Chondrocyte (in vitro differentiated cells): Measurements from ENCODE around the gene STPG4. TPM values are rescaled to one million over a fixed set of nuclear protein-coding genes. Genes with fewer than 3 reads are reported as not detected.

Experiments
- DNase-seq: peaks from one replicate; pipeline ENCODE4 v3.0.0; 2021; ENCODE audit warnings: mixed read lengths, low spot score
- H3K27ac Mint-ChIP-seq: one replicate; pipeline ENCODE4 v1.8.0; 2021; ENCODE audit warnings: mild to moderate bottlenecking, moderate library complexity, mixed read lengths; ENCODE audit not compliant: unreplicated experiment
- H3K27me3 Mint-ChIP-seq: 2 replicates; pipeline ENCODE4 v1.8.0; 2021; ENCODE audit warnings: low read depth, mixed read lengths
- H3K36me3 Mint-ChIP-seq: 2 replicates; pipeline ENCODE4 v1.8.0; 2021; ENCODE audit warnings: low read depth, mixed read lengths
- H3K4me1 Mint-ChIP-seq: 2 replicates; pipeline ENCODE4 v1.8.0; 2021; ENCODE audit warnings: low read depth, mild to moderate bottlenecking, mixed read lengths
- H3K4me3 Mint-ChIP-seq: one replicate; pipeline ENCODE4 v1.8.0; 2021; ENCODE audit warnings: mild to moderate bottlenecking, moderate library complexity, mixed read lengths; ENCODE audit not compliant: unreplicated experiment
- H3K9me3 Mint-ChIP-seq: 2 replicates; pipeline ENCODE4 v1.8.0; 2021; ENCODE audit warnings: low read depth, mixed read lengths
- CTCF ChIP-seq: fragments of 200-600 bp; sonication (generic); IDR thresholded peaks from 2 replicates; pipeline ENCODE4 v1.5.0; 2021; ENCODE audit warnings: antibody characterized with exemption, mild to moderate bottlenecking, moderate library complexity
- total RNA-seq: library from RNA; stranded (reverse); gene quantifications from 3 replicates; pipeline ENCODE4 v1.2.1, GENCODE V29; 2021

The STPG4 gene
- total RNA-seq, 1 donor from 2014 or later, result 0.25 TPM

- H3K4me3 Mint-ChIP-seq, result peak overlapping the region; percentile 37
- no peak for DNase-seq
- peaks cover 19% of the 10 kb centered on the region for H3K36me3 Mint-ChIP-seq
- no peaks in the 10 kb centered on the region for H3K27me3 Mint-ChIP-seq
- peak overlapping the region; percentile 98 for H3K27ac Mint-ChIP-seq
- H3K4me1 Mint-ChIP-seq, result peaks cover 48% of the 10 kb centered on the region
- H3K9me3 Mint-ChIP-seq, result no peaks in the 10 kb centered on the region
- no peak for TF ChIP-seq CTCF
Observed at GRCh38 chr2:47043142-47043890, 111.8 kb downstream of the STPG4 start.

- DNase-seq, result no peak
- Mint-ChIP-seq H3K4me1 (peaks cover 50% of the 10 kb centered on the region), H3K4me3 (no peak overlapping the region), H3K9me3 (no peaks in the 10 kb centered on the region), H3K36me3 (peaks cover 18% of the 10 kb centered on the region), H3K27me3 (no peaks in the 10 kb centered on the region), H3K27ac (peak overlapping the region; percentile 98)
- TF ChIP-seq CTCF, result no peak
Observed at GRCh38 chr2:47041891-47042684, 113.0 kb downstream of the STPG4 start.

- Mint-ChIP-seq H3K27ac (no peak overlapping the region), H3K4me1 (peaks cover 51% of the 10 kb centered on the region), H3K36me3 (peaks cover 18% of the 10 kb centered on the region), H3K27me3 (no peaks in the 10 kb centered on the region), H3K9me3 (no peaks in the 10 kb centered on the region), H3K4me3 (no peak overlapping the region)
- no peak for DNase-seq
- no peak for TF ChIP-seq CTCF
Observed at GRCh38 chr2:47041063-47041462, 114.0 kb downstream of the STPG4 start.

- no peak overlapping the region for H3K27ac Mint-ChIP-seq
- H3K4me1 Mint-ChIP-seq, result peaks cover 52% of the 10 kb centered on the region
- no peak for TF ChIP-seq CTCF
Observed at GRCh38 chr2:47040651-47041050, 114.5 kb downstream of the STPG4 start.

GRCh38 chr2:47039913-47040562, 115.1 kb downstream of the STPG4 start:
- H3K9me3 Mint-ChIP-seq, result no peaks in the 10 kb centered on the region
- no peak for DNase-seq
- no peak overlapping the region for H3K4me3 Mint-ChIP-seq
- no peak overlapping the region for H3K27ac Mint-ChIP-seq
- H3K4me1 Mint-ChIP-seq, result peaks cover 58% of the 10 kb centered on the region
- no peak for TF ChIP-seq CTCF
- no peaks in the 10 kb centered on the region for H3K27me3 Mint-ChIP-seq
- peaks cover 14% of the 10 kb centered on the region for H3K36me3 Mint-ChIP-seq

More at GRCh38 chr2:47040651-47041050, 114.5 kb downstream of the STPG4 start:
- Mint-ChIP-seq H3K9me3 (no peaks in the 10 kb centered on the region), H3K36me3 (peaks cover 15% of the 10 kb centered on the region), H3K27me3 (no peaks in the 10 kb centered on the region), H3K4me3 (no peak overlapping the region)
- DNase-seq, result no peak
